HEK293 (cell line): ENCODE data around the gene MEIG1.
A peak's percentile ranks its signal among the peaks of the same experiment; 100 is the strongest.

Experiments
- SALL2 ChIP-seq: fragments of 450-650 bp; formaldehyde crosslinking; IDR thresholded peaks from 2 replicates; pipeline ENCODE4 v1.5.0; 2017; ENCODE audit warnings: missing biosample characterization, mild to moderate bottlenecking, missing genetic modification characterization, borderline replicate concordance
- ZBTB8A ChIP-seq: fragments of 450-650 bp; formaldehyde crosslinking; IDR thresholded peaks from 2 replicates; pipeline ENCODE4 v1.5.1; 2016; ENCODE audit warnings: missing biosample characterization, missing genetic modification characterization
- ZNF311 ChIP-seq: fragments of 450-650 bp; formaldehyde crosslinking; IDR thresholded peaks from 2 replicates; pipeline ENCODE4 v1.5.1; 2017; ENCODE audit warnings: missing biosample characterization, missing genetic modification characterization, borderline replicate concordance
- ZNF623 ChIP-seq: fragments of 450-650 bp; formaldehyde crosslinking; IDR thresholded peaks from 2 replicates; pipeline ENCODE4 v1.5.1; 2016; ENCODE audit warnings: missing biosample characterization, missing genetic modification characterization
- ZNF629 ChIP-seq: fragments of 450-650 bp; formaldehyde crosslinking; IDR thresholded peaks from 2 replicates; pipeline ENCODE4 v1.5.1; 2017; ENCODE audit warnings: missing biosample characterization, missing genetic modification characterization
- TF ChIP-seq, protein P1 (sequence below): fragments of 450-650 bp; formaldehyde crosslinking; IDR thresholded peaks from 2 replicates; pipeline ENCODE4 v1.5.1; 2016; ENCODE audit warnings: missing biosample characterization, missing genetic modification characterization
- TF ChIP-seq, protein P2 (sequence below): fragments of 450-650 bp; formaldehyde crosslinking; IDR thresholded peaks from 2 replicates; pipeline ENCODE4 v1.5.1; 2016; ENCODE audit warnings: missing biosample characterization, missing genetic modification characterization
- TF ChIP-seq, protein P3 (sequence below): fragments of 450-650 bp; formaldehyde crosslinking; conservative IDR thresholded peaks from 2 replicates; pipeline ENCODE4 v1.5.1; 2016; ENCODE audit warnings: low read depth, missing biosample characterization, missing genetic modification characterization

DNA sequence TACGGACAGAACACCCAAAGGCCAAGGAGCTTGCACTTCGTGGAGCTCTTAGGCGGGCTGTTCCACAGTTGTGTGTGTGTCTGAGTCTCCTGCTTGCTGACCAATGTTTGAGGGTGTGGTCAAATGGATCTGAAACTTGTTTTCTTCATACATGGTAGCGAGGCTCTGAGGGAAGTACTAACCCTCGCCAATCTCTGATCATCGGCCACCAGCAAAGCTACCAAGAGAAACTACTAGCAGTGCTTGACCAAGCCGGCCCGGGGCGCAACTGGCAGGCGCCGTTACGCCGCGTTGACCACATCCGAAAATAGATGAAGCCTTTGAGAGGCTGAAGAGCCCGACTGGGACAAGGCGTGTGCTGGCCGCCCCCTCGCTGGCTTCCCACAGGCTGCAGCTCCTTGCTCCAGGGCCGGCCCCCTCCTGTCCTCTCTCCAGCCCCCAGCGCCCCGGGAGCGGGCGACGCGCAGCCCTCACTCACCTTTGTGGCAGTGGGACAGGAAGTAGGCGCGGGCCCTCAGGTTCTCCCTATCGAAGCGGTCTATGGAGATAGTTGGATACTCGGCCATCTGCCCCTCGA lies 5.7 kb upstream of the MEIG1 start:
- TF ChIP-seq, protein P1, sequence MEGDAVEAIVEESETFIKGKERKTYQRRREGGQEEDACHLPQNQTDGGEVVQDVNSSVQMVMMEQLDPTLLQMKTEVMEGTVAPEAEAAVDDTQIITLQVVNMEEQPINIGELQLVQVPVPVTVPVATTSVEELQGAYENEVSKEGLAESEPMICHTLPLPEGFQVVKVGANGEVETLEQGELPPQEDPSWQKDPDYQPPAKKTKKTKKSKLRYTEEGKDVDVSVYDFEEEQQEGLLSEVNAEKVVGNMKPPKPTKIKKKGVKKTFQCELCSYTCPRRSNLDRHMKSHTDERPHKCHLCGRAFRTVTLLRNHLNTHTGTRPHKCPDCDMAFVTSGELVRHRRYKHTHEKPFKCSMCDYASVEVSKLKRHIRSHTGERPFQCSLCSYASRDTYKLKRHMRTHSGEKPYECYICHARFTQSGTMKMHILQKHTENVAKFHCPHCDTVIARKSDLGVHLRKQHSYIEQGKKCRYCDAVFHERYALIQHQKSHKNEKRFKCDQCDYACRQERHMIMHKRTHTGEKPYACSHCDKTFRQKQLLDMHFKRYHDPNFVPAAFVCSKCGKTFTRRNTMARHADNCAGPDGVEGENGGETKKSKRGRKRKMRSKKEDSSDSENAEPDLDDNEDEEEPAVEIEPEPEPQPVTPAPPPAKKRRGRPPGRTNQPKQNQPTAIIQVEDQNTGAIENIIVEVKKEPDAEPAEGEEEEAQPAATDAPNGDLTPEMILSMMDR (tag by site-specific recombination): 0 out of 2 replicates have a peak, but pooled peaks have one; percentile 46
- TF ChIP-seq ZNF623 (tag by site-specific recombination) (no peak), ZNF629 (tag by site-specific recombination) (no peak), ZBTB8A (tag by site-specific recombination) (no peak), SALL2 (tag by site-specific recombination) (no peak), ZNF311 (no peak)
- TF ChIP-seq, protein P2, sequence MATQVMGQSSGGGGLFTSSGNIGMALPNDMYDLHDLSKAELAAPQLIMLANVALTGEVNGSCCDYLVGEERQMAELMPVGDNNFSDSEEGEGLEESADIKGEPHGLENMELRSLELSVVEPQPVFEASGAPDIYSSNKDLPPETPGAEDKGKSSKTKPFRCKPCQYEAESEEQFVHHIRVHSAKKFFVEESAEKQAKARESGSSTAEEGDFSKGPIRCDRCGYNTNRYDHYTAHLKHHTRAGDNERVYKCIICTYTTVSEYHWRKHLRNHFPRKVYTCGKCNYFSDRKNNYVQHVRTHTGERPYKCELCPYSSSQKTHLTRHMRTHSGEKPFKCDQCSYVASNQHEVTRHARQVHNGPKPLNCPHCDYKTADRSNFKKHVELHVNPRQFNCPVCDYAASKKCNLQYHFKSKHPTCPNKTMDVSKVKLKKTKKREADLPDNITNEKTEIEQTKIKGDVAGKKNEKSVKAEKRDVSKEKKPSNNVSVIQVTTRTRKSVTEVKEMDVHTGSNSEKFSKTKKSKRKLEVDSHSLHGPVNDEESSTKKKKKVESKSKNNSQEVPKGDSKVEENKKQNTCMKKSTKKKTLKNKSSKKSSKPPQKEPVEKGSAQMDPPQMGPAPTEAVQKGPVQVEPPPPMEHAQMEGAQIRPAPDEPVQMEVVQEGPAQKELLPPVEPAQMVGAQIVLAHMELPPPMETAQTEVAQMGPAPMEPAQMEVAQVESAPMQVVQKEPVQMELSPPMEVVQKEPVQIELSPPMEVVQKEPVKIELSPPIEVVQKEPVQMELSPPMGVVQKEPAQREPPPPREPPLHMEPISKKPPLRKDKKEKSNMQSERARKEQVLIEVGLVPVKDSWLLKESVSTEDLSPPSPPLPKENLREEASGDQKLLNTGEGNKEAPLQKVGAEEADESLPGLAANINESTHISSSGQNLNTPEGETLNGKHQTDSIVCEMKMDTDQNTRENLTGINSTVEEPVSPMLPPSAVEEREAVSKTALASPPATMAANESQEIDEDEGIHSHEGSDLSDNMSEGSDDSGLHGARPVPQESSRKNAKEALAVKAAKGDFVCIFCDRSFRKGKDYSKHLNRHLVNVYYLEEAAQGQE (tag by site-specific recombination): no peak
- TF ChIP-seq, protein P3, sequence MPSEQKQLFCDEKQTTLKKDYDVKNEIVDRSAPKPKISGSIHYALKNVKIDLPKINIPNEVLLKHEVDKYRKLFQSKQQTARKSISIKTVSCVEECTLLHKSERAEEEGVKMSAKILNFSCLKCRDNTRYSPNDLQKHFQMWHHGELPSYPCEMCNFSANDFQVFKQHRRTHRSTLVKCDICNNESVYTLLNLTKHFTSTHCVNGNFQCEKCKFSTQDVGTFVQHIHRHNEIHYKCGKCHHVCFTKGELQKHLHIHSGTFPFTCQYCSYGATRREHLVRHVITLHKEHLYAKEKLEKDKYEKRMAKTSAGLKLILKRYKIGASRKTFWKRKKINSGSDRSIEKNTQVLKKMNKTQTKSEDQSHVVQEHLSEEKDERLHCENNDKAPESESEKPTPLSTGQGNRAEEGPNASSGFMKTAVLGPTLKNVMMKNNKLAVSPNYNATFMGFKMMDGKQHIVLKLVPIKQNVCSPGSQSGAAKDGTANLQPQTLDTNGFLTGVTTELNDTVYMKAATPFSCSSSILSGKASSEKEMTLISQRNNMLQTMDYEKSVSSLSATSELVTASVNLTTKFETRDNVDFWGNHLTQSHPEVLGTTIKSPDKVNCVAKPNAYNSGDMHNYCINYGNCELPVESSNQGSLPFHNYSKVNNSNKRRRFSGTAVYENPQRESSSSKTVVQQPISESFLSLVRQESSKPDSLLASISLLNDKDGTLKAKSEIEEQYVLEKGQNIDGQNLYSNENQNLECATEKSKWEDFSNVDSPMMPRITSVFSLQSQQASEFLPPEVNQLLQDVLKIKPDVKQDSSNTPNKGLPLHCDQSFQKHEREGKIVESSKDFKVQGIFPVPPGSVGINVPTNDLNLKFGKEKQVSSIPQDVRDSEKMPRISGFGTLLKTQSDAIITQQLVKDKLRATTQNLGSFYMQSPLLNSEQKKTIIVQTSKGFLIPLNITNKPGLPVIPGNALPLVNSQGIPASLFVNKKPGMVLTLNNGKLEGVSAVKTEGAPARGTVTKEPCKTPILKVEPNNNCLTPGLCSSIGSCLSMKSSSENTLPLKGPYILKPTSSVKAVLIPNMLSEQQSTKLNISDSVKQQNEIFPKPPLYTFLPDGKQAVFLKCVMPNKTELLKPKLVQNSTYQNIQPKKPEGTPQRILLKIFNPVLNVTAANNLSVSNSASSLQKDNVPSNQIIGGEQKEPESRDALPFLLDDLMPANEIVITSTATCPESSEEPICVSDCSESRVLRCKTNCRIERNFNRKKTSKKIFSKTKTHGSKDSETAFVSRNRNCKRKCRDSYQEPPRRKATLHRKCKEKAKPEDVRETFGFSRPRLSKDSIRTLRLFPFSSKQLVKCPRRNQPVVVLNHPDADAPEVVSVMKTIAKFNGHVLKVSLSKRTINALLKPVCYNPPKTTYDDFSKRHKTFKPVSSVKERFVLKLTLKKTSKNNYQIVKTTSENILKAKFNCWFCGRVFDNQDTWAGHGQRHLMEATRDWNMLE: no peak
